Coronary artery (tissue), 2 donors: Measurements from ENCODE around the gene KRT36.

Source experiments
- DNase-seq: peaks from one replicate; pipeline ENCODE4 v3.0.0-alpha.2; 2017; ENCODE audit warnings: low spot score
- H3K27ac ChIP-seq, 2 donors: fragments of 200-600 bp; sonication (generic); one replicate each; pipeline ENCODE4 v1.5.1; 2016 to 2019
- H3K4me3 ChIP-seq: fragments of 200-600 bp; sonication (generic); 2 replicates; pipeline ENCODE4 v1.5.1; 2016; ENCODE audit warnings: mild to moderate bottlenecking, moderate library complexity
- CTCF ChIP-seq: fragments of 200-600 bp; sonication (generic); IDR thresholded peaks from one replicate; pipeline ENCODE4 v1.5.1; 2019; ENCODE audit warnings: antibody characterized with exemption

Gene KRT36

GRCh38 chr17:41491476-41491875 is 1.8 kb upstream of the KRT36 start:
- no peak overlapping the region for H3K4me3 ChIP-seq
- DNase-seq = no peak
- TF ChIP-seq CTCF = no peak
- H3K27ac ChIP-seq = no peak overlapping the region

- Histone ChIP-seq H3K4me3 (no peak overlapping the region), H3K27ac (no peak overlapping the region)
- DNase-seq = no peak
- no peak for TF ChIP-seq CTCF
Observed at GRCh38 chr17:41490000-41490990, 585 bp upstream of the KRT36 start.

GRCh38 chr17:41486809-41487530 is 2.7 kb downstream of the KRT36 start:
- H3K4me3 ChIP-seq = no peak overlapping the region
- no peak overlapping the region for H3K27ac ChIP-seq
- no peak for DNase-seq
- no peak for TF ChIP-seq CTCF

GRCh38 chr17:41486316-41486715 is 3.4 kb downstream of the KRT36 start:
- H3K4me3 ChIP-seq = no peak overlapping the region
- DNase-seq = no peak
- TF ChIP-seq CTCF = no peak
- no peak overlapping the region for H3K27ac ChIP-seq

- H3K4me3 ChIP-seq = no peak overlapping the region
- no peak overlapping the region for H3K27ac ChIP-seq
- no peak for DNase-seq
- no peak for TF ChIP-seq CTCF
Observed at GRCh38 chr17:41484920-41485904, 4.5 kb downstream of the KRT36 start.

- H3K27ac ChIP-seq = no peak overlapping the region
- no peak for DNase-seq
- TF ChIP-seq CTCF = no peak
- H3K4me3 ChIP-seq = no peak overlapping the region
Observed at GRCh38 chr17:41483991-41484826, 5.5 kb downstream of the KRT36 start.
